H9 (cell line): Measurements from ENCODE around the gene LMX1B. TPM values are rescaled to one million over a fixed set of nuclear protein-coding genes. Genes with fewer than 3 reads are reported as not detected.
"Not testable (repeated sequence)": the region's sequence is repeated elsewhere in the genome, so short reads cannot be mapped to it uniquely, and the experiment has no call there.

Experiments
- DNase-seq: peaks from one replicate; pipeline ENCODE4 v3.0.0-alpha.2; 2017
- H2AFZ ChIP-seq: one replicate; pipeline ENCODE4 v1.6.1; 2013; ENCODE audit warnings: mild to moderate bottlenecking, low read length, control low read depth, moderate library complexity
- H2AK5ac ChIP-seq: 2 replicates; pipeline ENCODE4 v1.6.1; 2013; ENCODE audit warnings: low read length, control low read depth, mixed read lengths; ENCODE audit not compliant: insufficient read length
- H2BK120ac ChIP-seq: one replicate; pipeline ENCODE4 v1.6.1; 2013; ENCODE audit warnings: low read depth, mild to moderate bottlenecking, low read length, control low read depth, inconsistent platforms; ENCODE audit not compliant: poor library complexity, severe bottlenecking
- H2BK12ac ChIP-seq: 2 replicates; pipeline ENCODE4 v1.6.1; 2013; ENCODE audit warnings: low read length, control low read depth, mixed read lengths, low read depth; ENCODE audit not compliant: insufficient read length
- H2BK15ac ChIP-seq: 2 replicates; pipeline ENCODE4 v1.6.1; 2013; ENCODE audit warnings: low read depth, low read length, control low read depth
- H2BK20ac ChIP-seq: one replicate; pipeline ENCODE4 v1.6.1; 2013; ENCODE audit warnings: low read depth, mild to moderate bottlenecking, low read length, control low read depth, inconsistent platforms; ENCODE audit not compliant: poor library complexity, severe bottlenecking
- H2BK5ac ChIP-seq: 2 replicates; pipeline ENCODE4 v1.6.1; 2013; ENCODE audit warnings: low read length, control low read depth, mixed read lengths; ENCODE audit not compliant: insufficient read length
- H3K14ac ChIP-seq: 2 replicates; pipeline ENCODE4 v1.6.1; 2013; ENCODE audit warnings: low read length, control low read depth; ENCODE audit not compliant: insufficient read depth
- H3K18ac ChIP-seq: 2 replicates; pipeline ENCODE4 v1.6.1; 2013; ENCODE audit warnings: low read depth, mild to moderate bottlenecking, mixed read lengths, low read length, control low read depth; ENCODE audit not compliant: insufficient read length
- H3K23ac ChIP-seq: 2 replicates; pipeline ENCODE4 v1.6.1; 2013; ENCODE audit warnings: low read length, control low read depth, mixed read lengths, low read depth; ENCODE audit not compliant: insufficient read length
- H3K23me2 ChIP-seq: 2 replicates; pipeline ENCODE4 v1.6.1; 2013; ENCODE audit warnings: low read depth, mild to moderate bottlenecking, mixed read lengths, low read length, control low read depth; ENCODE audit not compliant: insufficient read length, poor library complexity, severe bottlenecking
- H3K27ac ChIP-seq: 2 replicates; pipeline ENCODE4 v1.5.1; 2013; ENCODE audit warnings: low read length, control low read depth, mixed read lengths, low read depth; ENCODE audit not compliant: insufficient read length
- H3K27me3 ChIP-seq: 2 replicates; pipeline ENCODE4 v1.6.1; 2013; ENCODE audit warnings: low read length, control low read depth, inconsistent platforms; ENCODE audit not compliant: insufficient read depth
- H3K4ac ChIP-seq: 2 replicates; pipeline ENCODE4 v1.6.1; 2013; ENCODE audit warnings: low read depth, mild to moderate bottlenecking, control low read depth, inconsistent platforms, low read length, moderate library complexity
- H3K4me1 ChIP-seq: 2 replicates; pipeline ENCODE4 v1.6.1; 2013; ENCODE audit warnings: low read length, control low read depth, inconsistent platforms; ENCODE audit not compliant: insufficient read depth
- H3K4me2 ChIP-seq: 2 replicates; pipeline ENCODE4 v1.6.1; 2013; ENCODE audit warnings: low read length, control low read depth, mixed read lengths; ENCODE audit not compliant: insufficient read length, insufficient read depth
- H3K56ac ChIP-seq: 2 replicates; pipeline ENCODE4 v1.6.1; 2013; ENCODE audit warnings: low read depth, mild to moderate bottlenecking, mixed read lengths, low read length, control low read depth; ENCODE audit not compliant: insufficient read length
- H3K79me1 ChIP-seq: 2 replicates; pipeline ENCODE4 v1.6.1; 2013; ENCODE audit warnings: low read depth, mild to moderate bottlenecking, moderate library complexity, low read length, control low read depth, inconsistent platforms; ENCODE audit not compliant: insufficient read depth, poor library complexity, severe bottlenecking
- H3K79me2 ChIP-seq: 2 replicates; pipeline ENCODE4 v1.6.1; 2013; ENCODE audit warnings: low read length, control low read depth, inconsistent platforms; ENCODE audit not compliant: insufficient read depth
- H3K9ac ChIP-seq: 2 replicates; pipeline ENCODE4 v1.6.1; 2013; ENCODE audit warnings: low read length, control low read depth, mixed read lengths; ENCODE audit not compliant: insufficient read length; ENCODE audit errors: extremely low read depth
- H3K9me3 ChIP-seq: one replicate; pipeline ENCODE4 v1.6.1; 2013; ENCODE audit warnings: low read depth, low read length, inconsistent platforms; ENCODE audit not compliant: control insufficient read depth
- H3T11ph ChIP-seq: one replicate; pipeline ENCODE4 v1.6.1; 2013; ENCODE audit warnings: mild to moderate bottlenecking, low read length, control low read depth, inconsistent platforms
- H4K20me1 ChIP-seq: one replicate; pipeline ENCODE4 v1.6.1; 2013; ENCODE audit not compliant: control insufficient read depth, insufficient read length, insufficient read depth
- H4K5ac ChIP-seq: 2 replicates; pipeline ENCODE4 v1.6.1; 2013; ENCODE audit warnings: low read depth, mild to moderate bottlenecking, mixed read lengths, low read length, control low read depth; ENCODE audit not compliant: insufficient read length
- H4K8ac ChIP-seq: replicated peaks from 2 replicates; pipeline ENCODE4 v1.6.1; 2013; ENCODE audit warnings: low read length, control low read depth, mixed read lengths, low read depth; ENCODE audit not compliant: insufficient read length
- H4K91ac ChIP-seq: 2 replicates; pipeline ENCODE4 v1.6.1; 2013; ENCODE audit warnings: low read depth, mild to moderate bottlenecking, moderate library complexity, mixed read lengths, low read length, control low read depth; ENCODE audit not compliant: insufficient read length
- H3K27ac Mint-ChIP-seq, 3 experiments: 2 replicates in 2 of 3; 3 replicates in 1 of 3; pipeline ENCODE4 v1.8.0; 2020 to 2021; ENCODE audit warnings: mixed read lengths in 3 of 3, mild to moderate bottlenecking in 1 of 3, moderate library complexity in 1 of 3
- H3K27me3 Mint-ChIP-seq: 2 replicates; pipeline ENCODE4 v1.8.0; 2021; ENCODE audit warnings: low read depth, mild to moderate bottlenecking, moderate library complexity, mixed read lengths
- H3K36me3 Mint-ChIP-seq, 3 experiments: 2 replicates in 2 of 3; 3 replicates in 1 of 3; pipeline ENCODE4 v1.8.0; 2020 to 2021; ENCODE audit warnings: low read depth in 3 of 3, mixed read lengths in 3 of 3; ENCODE audit not compliant: insufficient read depth in 1 of 3
- H3K4me1 Mint-ChIP-seq, 2 experiments: 2 replicates each; pipeline ENCODE4 v1.8.0; 2020; ENCODE audit warnings: mixed read lengths in 2 of 2
- H3K4me3 Mint-ChIP-seq, 2 experiments: 2 replicates in 1 of 2; 3 replicates in 1 of 2; pipeline ENCODE4 v1.8.0; 2020 to 2021; ENCODE audit warnings: mild to moderate bottlenecking in 2 of 2, mixed read lengths in 2 of 2, moderate library complexity in 1 of 2
- H3K9me3 Mint-ChIP-seq, 2 experiments: 2 replicates in 1 of 2; 3 replicates in 1 of 2; pipeline ENCODE4 v1.8.0; 2020; ENCODE audit warnings: mild to moderate bottlenecking in 2 of 2, mixed read lengths in 2 of 2, moderate library complexity in 1 of 2
- WGBS: extraction: QIAGEN DNeasy Blood & Tissue Kit; methylation state at CpG from one replicate; pipeline ENCODE4 v1.1.7; 2013; ENCODE audit warnings: missing lambda C conversion rate, low lambda C conversion rate, mixed read lengths; ENCODE audit not compliant: insufficient read length; ENCODE audit errors: extremely low coverage; 5-methylcytosine and 5-hydroxymethylcytosine counted together
- total RNA-seq: library from RNA; stranded (reverse); gene quantifications from 2 replicates; pipeline ENCODE4 v1.2.1, GENCODE V29; 2021
- TF ChIP-seq, protein P1 (sequence below): fragments of 200-600 bp; sonication (generic); conservative IDR thresholded peaks from 3 replicates; pipeline ENCODE4 v1.8.0; 2021; ENCODE audit warnings: antibody characterized with exemption, mild to moderate bottlenecking

LMX1B gene
- total RNA-seq, 1 experiment from 2014 or later: 0.85 TPM

DNA sequence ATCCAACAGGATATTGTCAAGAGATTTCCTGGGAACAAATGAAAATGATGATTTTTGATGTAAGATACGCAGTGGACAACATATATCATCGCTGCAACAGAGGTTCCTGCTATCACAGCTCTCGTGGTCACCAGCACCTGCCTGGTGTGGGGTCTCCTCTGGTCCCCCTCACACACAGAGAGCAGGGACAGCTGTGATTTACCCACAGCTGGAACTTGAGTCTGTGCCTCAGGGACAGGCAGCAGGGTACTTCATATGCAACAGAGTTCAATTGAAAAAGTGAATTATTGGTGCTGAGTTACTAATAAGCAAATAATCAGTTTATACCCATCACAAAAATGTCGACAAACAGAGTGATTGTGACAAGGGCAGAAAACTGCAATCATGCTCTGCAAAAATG is 93.4 kb downstream of the LMX1B start:
- no peak overlapping the region for H4K5ac ChIP-seq
- H3K27ac ChIP-seq: no peak overlapping the region
- H2BK20ac ChIP-seq: no peak overlapping the region
- H3K27me3 Mint-ChIP-seq: peaks cover 78% of the 10 kb centered on the region
- H4K8ac ChIP-seq: no peak overlapping the region
- no peak overlapping the region for H3K18ac ChIP-seq
- no peak for DNase-seq
- H4K20me1 ChIP-seq: no peaks in the 10 kb centered on the region
- H3K27ac Mint-ChIP-seq: no peak overlapping the region
- H3K23me2 ChIP-seq: no peaks in the 10 kb centered on the region
- H3K4me1 ChIP-seq: no peaks in the 10 kb centered on the region
- H3K9me3 ChIP-seq: no peaks in the 10 kb centered on the region
- H3K9me3 Mint-ChIP-seq: no peaks in the 10 kb centered on the region; a peak in 1 of 5 replicates
- no peak overlapping the region for H3K4ac ChIP-seq
- peaks cover 3% of the 10 kb centered on the region; the same call in 1 of the 2 replicates for H3K27me3 ChIP-seq
- TF ChIP-seq, protein P1, sequence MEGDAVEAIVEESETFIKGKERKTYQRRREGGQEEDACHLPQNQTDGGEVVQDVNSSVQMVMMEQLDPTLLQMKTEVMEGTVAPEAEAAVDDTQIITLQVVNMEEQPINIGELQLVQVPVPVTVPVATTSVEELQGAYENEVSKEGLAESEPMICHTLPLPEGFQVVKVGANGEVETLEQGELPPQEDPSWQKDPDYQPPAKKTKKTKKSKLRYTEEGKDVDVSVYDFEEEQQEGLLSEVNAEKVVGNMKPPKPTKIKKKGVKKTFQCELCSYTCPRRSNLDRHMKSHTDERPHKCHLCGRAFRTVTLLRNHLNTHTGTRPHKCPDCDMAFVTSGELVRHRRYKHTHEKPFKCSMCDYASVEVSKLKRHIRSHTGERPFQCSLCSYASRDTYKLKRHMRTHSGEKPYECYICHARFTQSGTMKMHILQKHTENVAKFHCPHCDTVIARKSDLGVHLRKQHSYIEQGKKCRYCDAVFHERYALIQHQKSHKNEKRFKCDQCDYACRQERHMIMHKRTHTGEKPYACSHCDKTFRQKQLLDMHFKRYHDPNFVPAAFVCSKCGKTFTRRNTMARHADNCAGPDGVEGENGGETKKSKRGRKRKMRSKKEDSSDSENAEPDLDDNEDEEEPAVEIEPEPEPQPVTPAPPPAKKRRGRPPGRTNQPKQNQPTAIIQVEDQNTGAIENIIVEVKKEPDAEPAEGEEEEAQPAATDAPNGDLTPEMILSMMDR: no peak
- no peak overlapping the region for H2BK15ac ChIP-seq
- no peaks in the 10 kb centered on the region; a peak in 1 of 7 replicates for H3K36me3 Mint-ChIP-seq
- H3K14ac ChIP-seq: no peak overlapping the region
- peaks cover 11 to 23% of the 10 kb centered on the region in 2 experiments for H3K4me1 Mint-ChIP-seq
- H3K9ac ChIP-seq: no peak overlapping the region
- no peak overlapping the region for H3K4me2 ChIP-seq
- H3K79me1 ChIP-seq: no peaks in the 10 kb centered on the region
- H3K4me3 Mint-ChIP-seq: peak overlapping the region in 1 of 2 experiments; percentile 0; a peak in 2 of 5 replicates
- no peak overlapping the region for H4K91ac ChIP-seq
- no peak overlapping the region for H3K56ac ChIP-seq
- WGBS: no CpG with 5 or more reads among the region's 4 CpGs
- H2BK5ac ChIP-seq: no peak overlapping the region
- no peak overlapping the region for H3K23ac ChIP-seq
- no peak overlapping the region for H2BK120ac ChIP-seq
- H2BK12ac ChIP-seq: no peak overlapping the region
- no peak overlapping the region for H2AK5ac ChIP-seq
- no peak overlapping the region for H3T11ph ChIP-seq
- no peaks in the 10 kb centered on the region for H3K79me2 ChIP-seq
- no peak overlapping the region for H2AFZ ChIP-seq

DNA sequence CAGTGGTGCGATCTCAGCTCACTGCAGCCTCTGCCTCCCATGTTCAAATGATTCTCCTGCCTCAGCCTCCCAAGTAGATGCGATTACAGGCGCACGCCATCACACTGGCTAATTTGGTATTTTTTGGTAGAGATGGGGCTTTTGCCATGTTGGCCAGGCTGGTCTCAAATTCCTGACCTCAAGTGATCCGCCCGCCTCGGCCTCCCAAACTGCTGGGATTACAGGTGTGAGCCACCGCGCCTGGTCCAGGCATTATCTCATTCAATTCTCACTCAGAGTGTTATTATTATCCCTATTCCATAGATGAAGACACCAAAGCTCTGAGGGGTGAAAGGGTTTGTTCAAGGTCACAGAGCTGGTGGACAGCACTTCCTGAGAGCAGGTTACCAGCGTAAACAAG is 94.0 kb downstream of the LMX1B start:
- H3K27me3 Mint-ChIP-seq: peaks cover 72% of the 10 kb centered on the region
- no CpG with 5 or more reads among the region's 10 CpGs for WGBS

More for the DNA sequence above, 94.0 kb downstream of the LMX1B start:
- H3K23me2 ChIP-seq, H3K4me2 ChIP-seq, DNase-seq, H2BK5ac ChIP-seq, H2BK15ac ChIP-seq, H3K27me3 ChIP-seq, H3K27ac ChIP-seq, H3T11ph ChIP-seq, H4K20me1 ChIP-seq, H2BK20ac ChIP-seq, H4K5ac ChIP-seq, H3K36me3 Mint-ChIP-seq, H4K8ac ChIP-seq, H3K4ac ChIP-seq, H2BK120ac ChIP-seq, H3K18ac ChIP-seq, H3K79me1 ChIP-seq, H3K9me3 ChIP-seq, H3K23ac ChIP-seq, H3K4me3 Mint-ChIP-seq, H3K27ac Mint-ChIP-seq, H3K14ac ChIP-seq, H3K4me1 ChIP-seq, H2AFZ ChIP-seq, H3K9ac ChIP-seq, H3K56ac ChIP-seq, H3K79me2 ChIP-seq, H2BK12ac ChIP-seq, H3K9me3 Mint-ChIP-seq, H2AK5ac ChIP-seq, H4K91ac ChIP-seq: not testable (repeated sequence)
- H3K4me1 Mint-ChIP-seq: peaks cover 11 to 19% of the 10 kb centered on the region in 2 experiments
